Activated CD4-positive, alpha-beta T cell treated with anti-CD3 and anti-CD28 coated beads for 36 hours (primary cell): Measurements from ENCODE around the gene FAM219A. TPM values are rescaled to one million over a fixed set of nuclear protein-coding genes. Genes with fewer than 3 reads are reported as not detected.

Source experiments
- ATAC-seq: fragments of 200-7000 bp; cut with Tn5 transposase; one replicate; pipeline ENCODE4 v1.10.0; 2021; ENCODE audit warnings: mild to moderate bottlenecking, moderate library complexity
- CTCF ChIA-PET: fragments of 350-600 bp; sonication (Branson Sonifier 250); formaldehyde crosslinking; loops from one replicate; lab custom pipeline; 2021; ENCODE audit warnings: antibody characterized with exemption; lab: Charles Lee
- POLR2A ChIA-PET: fragments of 350-600 bp; sonication (Branson Sonifier 250); formaldehyde crosslinking; loops from one replicate; lab custom pipeline; 2021; ENCODE audit warnings: antibody characterized with exemption, inconsistent platforms; lab: Charles Lee
- DNase-seq: peaks from one replicate; pipeline ENCODE4 v3.0.0-alpha.2; 2020
- H3K27ac Mint-ChIP-seq: one replicate; pipeline ENCODE4 v1.8.0; 2021; ENCODE audit warnings: mixed read lengths
- H3K27me3 Mint-ChIP-seq: one replicate; pipeline ENCODE4 v1.8.0; 2021; ENCODE audit warnings: mixed read lengths
- H3K36me3 Mint-ChIP-seq: one replicate; pipeline ENCODE4 v1.8.0; 2021; ENCODE audit warnings: low read depth, mixed read lengths
- H3K4me1 Mint-ChIP-seq: one replicate; pipeline ENCODE4 v1.8.0; 2021; ENCODE audit warnings: mixed read lengths
- H3K4me3 Mint-ChIP-seq: one replicate; pipeline ENCODE4 v1.8.0; 2021; ENCODE audit warnings: mild to moderate bottlenecking, moderate library complexity, mixed read lengths
- H3K9me3 Mint-ChIP-seq: one replicate; pipeline ENCODE4 v1.8.0; 2021; ENCODE audit warnings: low read depth, mixed read lengths
- intact Hi-C, 2 experiments: fragments of 100-400 bp; cut with DNase I in 1 of 2; cut with micrococcal nuclease in 1 of 2; formaldehyde crosslinking; loops; one replicate each; pipeline versions ENCODE4 v1.14.2 to v1.15.1; 2022 to 2024; cut with DNase I, micrococcal nuclease
- total RNA-seq, 2 experiments: library from RNA; stranded (reverse); gene quantifications; one replicate each; pipeline ENCODE4 v1.2.3, GENCODE V29; 2021

The FAM219A gene
- total RNA-seq, 2 experiments from 2014 or later, result 9.7 to 12.9 TPM

DNA sequence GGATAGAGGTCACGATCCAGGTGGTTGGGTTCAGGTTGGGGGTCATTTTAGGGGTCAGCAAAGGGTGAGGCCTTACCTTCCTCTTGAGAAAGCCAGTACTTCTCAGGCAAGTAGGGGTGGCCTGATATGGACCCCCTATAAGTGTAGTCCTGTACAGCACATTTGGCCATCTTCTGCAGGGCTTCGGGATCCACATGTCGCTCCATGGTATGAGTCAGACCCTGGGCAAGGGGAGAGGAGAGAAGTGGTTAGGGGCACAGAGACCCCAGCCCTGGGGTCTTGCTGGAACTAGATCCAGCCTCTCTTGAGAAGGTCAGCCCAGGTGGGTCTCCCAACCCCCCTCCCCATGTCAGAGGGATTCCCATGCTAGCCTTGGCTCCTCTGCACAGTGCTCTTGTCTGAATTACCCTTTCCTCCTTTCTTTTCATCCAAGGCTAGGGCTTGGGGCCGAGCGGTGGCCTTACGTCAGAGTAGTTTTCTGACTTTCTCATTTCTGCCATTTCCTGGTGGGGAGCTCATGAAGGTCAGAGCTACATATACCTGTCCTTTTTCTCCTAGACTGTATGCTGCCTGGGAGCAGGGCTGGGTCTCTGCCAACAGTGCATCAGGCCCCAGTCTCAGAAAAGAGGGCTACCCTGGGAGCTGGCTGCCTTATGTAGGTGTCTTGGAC is 72.7 kb downstream of the FAM219A start:
- H3K4me1 Mint-ChIP-seq, result peaks cover 7% of the 10 kb centered on the region
- ChIA-PET CTCF (interaction anchor here (1.0 to 1.4 kb wide), 2 partner anchors 18 to 133 kb away, joined by 3 to 5 read pairs; no protein-coding TSS in a partner anchor), POLR2A (interaction anchor here (0.5 kb wide), 1 partner anchor 243 kb away, joined by 3 read pairs; no protein-coding TSS in a partner anchor)
- no peaks in the 10 kb centered on the region for H3K9me3 Mint-ChIP-seq
- H3K27ac Mint-ChIP-seq, result no peak overlapping the region
- H3K4me3 Mint-ChIP-seq, result no peak overlapping the region
- H3K36me3 Mint-ChIP-seq, result no peaks in the 10 kb centered on the region
- intact Hi-C loops, result loop anchor here in 1 of 2 experiments (5.0 kb wide), 1 partner anchor 52 kb away; no protein-coding TSS in a partner anchor
- no peak for ATAC-seq
- no peak for DNase-seq
- H3K27me3 Mint-ChIP-seq, result no peaks in the 10 kb centered on the region

- H3K36me3 Mint-ChIP-seq, result no peaks in the 10 kb centered on the region
- H3K27me3 Mint-ChIP-seq, result no peaks in the 10 kb centered on the region
- intact Hi-C loops, result loop anchor here in 1 of 2 experiments (5.0 kb wide), 1 partner anchor 53 kb away; no protein-coding TSS in a partner anchor
- CTCF ChIA-PET, result interaction anchor here (0.6 kb wide), 3 partner anchors 8 to 243 kb away, joined by 3 to 9 read pairs (median 3); partner anchors contain the start of gene MYORG
- POLR2A ChIA-PET, result no interaction called here
- no peak for ATAC-seq
- no peak overlapping the region for H3K27ac Mint-ChIP-seq
- H3K4me3 Mint-ChIP-seq, result no peak overlapping the region
- no peak for DNase-seq
- no peaks in the 10 kb centered on the region for H3K9me3 Mint-ChIP-seq
- H3K4me1 Mint-ChIP-seq, result peaks cover 18% of the 10 kb centered on the region
Observed at GRCh38 chr9:34384368-34385165, 73.8 kb downstream of the FAM219A start.

DNA sequence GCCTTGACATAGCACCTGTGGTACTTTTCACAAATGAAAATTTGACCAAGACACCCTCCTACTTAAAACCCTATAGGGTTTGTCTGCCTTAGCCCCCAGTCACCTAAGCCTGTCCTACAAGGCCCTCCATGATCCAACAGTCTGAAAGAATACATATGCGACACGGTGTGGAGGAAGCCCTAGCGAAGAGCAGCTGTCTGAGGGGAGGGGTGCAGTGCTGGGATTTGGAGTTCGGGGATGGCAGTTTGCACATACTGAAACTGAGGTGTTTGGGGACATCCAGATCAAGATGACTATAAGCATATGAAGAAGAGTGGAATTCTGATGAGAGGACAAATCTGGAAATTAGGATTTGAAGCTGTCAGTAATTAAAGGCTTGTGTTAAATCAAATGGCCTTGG is 74.5 kb downstream of the FAM219A start:
- no peak for ATAC-seq
- no peaks in the 10 kb centered on the region for H3K36me3 Mint-ChIP-seq
- CTCF ChIA-PET, result interaction anchor here (0.6 kb wide), 2 partner anchors 70 to 244 kb away, joined by 3 to 9 read pairs; no protein-coding TSS in a partner anchor
- H3K9me3 Mint-ChIP-seq, result no peaks in the 10 kb centered on the region
- H3K27me3 Mint-ChIP-seq, result no peaks in the 10 kb centered on the region
- POLR2A ChIA-PET, result no interaction called here
- H3K27ac Mint-ChIP-seq, result no peak overlapping the region
- no peak for DNase-seq
- intact Hi-C loops, result no loop called here
- no peak overlapping the region for H3K4me3 Mint-ChIP-seq
- H3K4me1 Mint-ChIP-seq, result peaks cover 23% of the 10 kb centered on the region

- H3K27ac Mint-ChIP-seq, result no peak overlapping the region
- CTCF ChIA-PET, result interaction anchor here (0.6 kb wide), 1 partner anchor 71 kb away, joined by 4 read pairs; no protein-coding TSS in a partner anchor
- H3K4me3 Mint-ChIP-seq, result no peak overlapping the region
- no peaks in the 10 kb centered on the region for H3K9me3 Mint-ChIP-seq
- no peaks in the 10 kb centered on the region for H3K36me3 Mint-ChIP-seq
- POLR2A ChIA-PET, result interaction anchor here (0.6 kb wide), 1 partner anchor 80 kb away, joined by 3 read pairs; no protein-coding TSS in a partner anchor
- no peak for ATAC-seq
- intact Hi-C loops, result no loop called here
- no peaks in the 10 kb centered on the region for H3K27me3 Mint-ChIP-seq
- peaks cover 23% of the 10 kb centered on the region for H3K4me1 Mint-ChIP-seq
- no peak for DNase-seq
Observed at GRCh38 chr9:34382879-34383278, 75.5 kb downstream of the FAM219A start.

DNA sequence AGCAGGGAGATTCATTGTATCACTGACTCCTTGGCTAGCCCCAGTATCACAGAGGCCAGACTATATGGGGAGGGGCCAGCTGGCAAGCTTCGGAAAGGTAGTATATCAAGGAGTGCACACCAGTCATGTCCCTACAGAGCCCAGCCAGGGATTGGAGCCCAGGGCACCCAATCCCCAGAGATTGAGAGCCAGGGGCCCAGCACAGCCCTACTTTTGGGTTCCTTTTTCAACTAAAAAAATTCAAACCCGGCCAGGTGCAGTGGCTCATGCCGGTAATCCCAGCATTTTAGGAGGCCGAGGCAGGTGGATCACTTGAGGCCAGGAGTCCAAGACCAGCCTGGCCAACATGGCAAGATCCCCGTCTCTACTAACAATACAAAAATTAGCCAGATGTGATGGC is 76.3 kb downstream of the FAM219A start:
- DNase-seq (no peak), ATAC-seq (no peak)
- intact Hi-C loops, result no loop called here
- H3K4me3 Mint-ChIP-seq, result no peak overlapping the region
- H3K27me3 Mint-ChIP-seq, result no peaks in the 10 kb centered on the region
- H3K4me1 Mint-ChIP-seq, result peaks cover 24% of the 10 kb centered on the region
- POLR2A ChIA-PET, result no interaction called here
- H3K9me3 Mint-ChIP-seq, result no peaks in the 10 kb centered on the region
- no peak overlapping the region for H3K27ac Mint-ChIP-seq
- CTCF ChIA-PET, result interaction anchor here (9.2 kb wide), 1 partner anchor 49 kb away, joined by 76 read pairs; no protein-coding TSS in a partner anchor
- H3K36me3 Mint-ChIP-seq, result no peaks in the 10 kb centered on the region

DNA sequence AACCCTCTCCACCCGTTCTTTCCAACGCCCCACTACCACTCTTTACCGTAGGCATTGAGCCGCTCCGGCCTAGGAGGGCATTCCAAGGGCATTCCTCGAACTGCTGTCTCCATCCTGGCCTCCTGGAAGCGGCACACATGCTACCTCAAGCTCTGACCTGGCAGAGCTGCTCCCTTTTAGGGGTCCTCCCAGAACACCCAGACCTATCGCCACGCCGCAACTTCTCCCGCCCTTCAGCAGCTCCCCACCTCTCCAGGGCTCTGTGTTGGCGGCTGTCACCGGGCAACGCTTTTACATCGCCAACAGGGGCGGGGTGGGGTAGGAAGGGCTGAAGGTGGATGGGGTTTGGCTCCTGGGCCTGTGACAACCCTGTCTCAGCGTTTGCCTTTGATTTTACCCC is 77.0 kb downstream of the FAM219A start:
- CTCF ChIA-PET, result interaction anchor here (1.1 to 9.2 kb wide), 2 partner anchors 23 to 48 kb away, joined by 3 to 76 read pairs; no protein-coding TSS in a partner anchor
- H3K27me3 Mint-ChIP-seq, result no peaks in the 10 kb centered on the region
- DNase-seq, result peak; percentile 36
- peak overlapping the region; percentile 67 for H3K4me3 Mint-ChIP-seq
- no peaks in the 10 kb centered on the region for H3K9me3 Mint-ChIP-seq
- intact Hi-C loops, result loop anchor here in 1 of 2 experiments (2.0 kb wide), 1 partner anchor 125 kb away; no protein-coding TSS in a partner anchor
- POLR2A ChIA-PET, result no interaction called here
- peaks cover 25% of the 10 kb centered on the region for H3K4me1 Mint-ChIP-seq
- H3K27ac Mint-ChIP-seq, result peak overlapping the region; percentile 27
- H3K36me3 Mint-ChIP-seq, result no peaks in the 10 kb centered on the region
- ATAC-seq, result no peak

- peaks cover 31% of the 10 kb centered on the region for H3K4me1 Mint-ChIP-seq
- H3K27ac Mint-ChIP-seq, result peak overlapping the region; percentile 61
- no peaks in the 10 kb centered on the region for H3K36me3 Mint-ChIP-seq
- intact Hi-C loops, result loop anchor here (1.0 to 2.0 kb wide), 5 partner anchors 78 to 564 kb away; partner anchors contain the start of genes DNAI1 (in 1 of the 2) and FAM219A (in 1 of the 2)
- ATAC-seq (peak; percentile 54), DNase-seq (peak; percentile 92)
- H3K27me3 Mint-ChIP-seq, result no peaks in the 10 kb centered on the region
- POLR2A ChIA-PET, result no interaction called here
- CTCF ChIA-PET, result interaction anchor here (0.6 to 9.2 kb wide), 6 partner anchors 24 to 332 kb away, joined by 3 to 76 read pairs (median 3); partner anchors contain the start of gene UBAP2
- H3K9me3 Mint-ChIP-seq, result no peaks in the 10 kb centered on the region
- H3K4me3 Mint-ChIP-seq, result peak overlapping the region; percentile 67
Observed at GRCh38 chr9:34380511-34381315, 77.7 kb downstream of the FAM219A start.

DNA sequence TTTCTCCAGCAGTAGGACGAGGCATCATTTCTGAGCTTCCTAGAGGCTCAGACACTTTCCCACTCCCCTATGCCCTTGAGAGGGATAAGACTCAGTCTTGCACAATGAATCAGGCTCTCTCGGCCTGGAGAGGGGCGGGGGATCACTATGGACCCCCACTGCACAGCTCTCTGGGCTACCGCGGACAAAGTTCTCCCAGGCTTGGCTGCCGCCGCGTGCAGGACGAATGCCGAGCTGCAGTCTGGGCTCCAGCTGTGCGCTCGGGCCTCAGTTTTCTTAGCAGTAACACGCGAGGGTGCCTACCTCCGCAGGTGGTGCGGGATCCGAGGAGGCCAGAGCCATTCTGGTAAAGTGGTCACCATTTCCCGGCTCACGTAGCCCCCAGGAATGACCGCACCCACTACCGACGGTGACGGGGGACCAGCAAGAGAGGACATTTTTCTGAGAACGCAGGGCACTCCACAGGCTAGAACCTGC is 78.3 kb downstream of the FAM219A start:
- POLR2A ChIA-PET, result no interaction called here
- no peak for ATAC-seq
- intact Hi-C loops, result loop anchor here (1.0 to 2.0 kb wide), 5 partner anchors 78 to 564 kb away; partner anchors contain the start of genes DNAI1 (in 1 of the 2) and FAM219A (in 1 of the 2)

GRCh38 chr9:34379334-34380033 is 78.9 kb downstream of the FAM219A start:
- intact Hi-C loops, result loop anchor here (1.0 to 5.0 kb wide), 9 partner anchors 79 to 738 kb away; partner anchors contain the start of genes ATOSB (in 1 of the 2), DCAF12 (in 1 of the 2), DNAI1 (in 1 of the 2) and FAM219A (in 1 of the 2)

More for the DNA sequence above, 78.3 kb downstream of the FAM219A start:
- H3K27me3 Mint-ChIP-seq, result no peaks in the 10 kb centered on the region
- H3K4me1 Mint-ChIP-seq, result peaks cover 36% of the 10 kb centered on the region
- H3K27ac Mint-ChIP-seq, result peak overlapping the region; percentile 61
- no peaks in the 10 kb centered on the region for H3K9me3 Mint-ChIP-seq
- DNase-seq, result peak; percentile 48
- H3K36me3 Mint-ChIP-seq, result no peaks in the 10 kb centered on the region
- peak overlapping the region; percentile 67 for H3K4me3 Mint-ChIP-seq
- CTCF ChIA-PET, result interaction anchor here (0.6 to 9.2 kb wide), 5 partner anchors 47 to 331 kb away, joined by 3 to 76 read pairs (median 3); partner anchors contain the start of gene UBAP2

More at GRCh38 chr9:34379334-34380033, 78.9 kb downstream of the FAM219A start:
- peak; percentile 96 for DNase-seq
- Mint-ChIP-seq H3K4me3 (peak overlapping the region; percentile 67), H3K4me1 (peaks cover 36% of the 10 kb centered on the region), H3K9me3 (no peaks in the 10 kb centered on the region), H3K27me3 (no peaks in the 10 kb centered on the region), H3K27ac (peak overlapping the region; percentile 59), H3K36me3 (no peaks in the 10 kb centered on the region)
- ChIA-PET POLR2A (interaction anchor here (0.5 to 0.6 kb wide), 2 partner anchors 357 to 1953 kb away, joined by 3 read pairs; no protein-coding TSS in a partner anchor), CTCF (interaction anchor here (0.6 to 9.2 kb wide), 16 partner anchors 16 to 455 kb away, joined by 3 to 76 read pairs (median 4); partner anchors contain the start of genes UBAP1 and UBAP2)
- peak; percentile 41 for ATAC-seq
